Stimulated activated CD4-positive, alpha-beta T cell treated with anti-CD3 and anti-CD28 coated beads, Interleukin-4, amount 100 ng/mL, for 24 hours (primary cell): Measurements from ENCODE around the gene INAFM1.

Experiments used
- DNase-seq: peaks from one replicate; pipeline ENCODE4 v3.0.0-alpha.2; 2020

Gene INAFM1

GRCh38 chr19:47274071-47274890, at the start of gene INAFM1:
TSS of gene INAFM1 (plus strand) at chr19:47274885. CDS start at chr19:47274920, 35 bp downstream.
- peak; percentile 100 for DNase-seq

- DNase-seq = peak; percentile 83
Measured at GRCh38 chr19:47225746-47226425, 48.8 kb upstream of the INAFM1 start.

GRCh38 chr19:47226426-47227351, 48.0 kb upstream of the INAFM1 start:
- peak; percentile 41 for DNase-seq

- peak; percentile 41 for DNase-seq
Measured at GRCh38 chr19:47227352-47228167, 47.1 kb upstream of the INAFM1 start.

GRCh38 chr19:47228168-47228936, 46.3 kb upstream of the INAFM1 start:
- peak; percentile 49 for DNase-seq

GRCh38 chr19:47228937-47229675, 45.6 kb upstream of the INAFM1 start:
- DNase-seq = peak; percentile 36

- peak; percentile 23 for DNase-seq
Measured at GRCh38 chr19:47229676-47230053, 45.0 kb upstream of the INAFM1 start.

GRCh38 chr19:47230054-47230920, 44.4 kb upstream of the INAFM1 start:
- DNase-seq = peak; percentile 77

- no peak for DNase-seq
Measured at GRCh38 chr19:47230921-47231214, 43.8 kb upstream of the INAFM1 start, which contains the start of gene BBC3. TSS of gene BBC3 (minus strand) at chr19:47231199. CDS start at chr19:47228431, 2,768 bp downstream.

- DNase-seq = peak; percentile 86
Measured at GRCh38 chr19:47231215-47232054, 43.2 kb upstream of the INAFM1 start.

- DNase-seq = peak; percentile 32
Measured at GRCh38 chr19:47232422-47233211, 42.1 kb upstream of the INAFM1 start.

- no peak for DNase-seq
Measured at GRCh38 chr19:47236072-47236675, 38.5 kb upstream of the INAFM1 start.

- no peak for DNase-seq
Measured at GRCh38 chr19:47239152-47239551, 35.5 kb upstream of the INAFM1 start.

- peak; percentile 53 for DNase-seq
Measured at GRCh38 chr19:47239610-47240296, 34.9 kb upstream of the INAFM1 start.

GRCh38 chr19:47240556-47240955, 34.1 kb upstream of the INAFM1 start:
- DNase-seq = no peak

- DNase-seq = peak; percentile 87
Measured at GRCh38 chr19:47240996-47241918, 33.4 kb upstream of the INAFM1 start.
